Endometrial microvascular endothelial cells (primary cell): ENCODE results near the gene CDPF1. TPM values are rescaled to one million over a fixed set of nuclear protein-coding genes. Genes with fewer than 3 reads are reported as not detected.

Experiments used
- in situ Hi-C: cut with HindIII; loops from 2 replicates; pipeline ENCODE4 v1.10.0; 2017; ENCODE audit warnings: low sequenced_read_pairs, low pct_unique_long_range_greater_than_20kb; ENCODE audit errors: inconsistent ontology term
- total RNA-seq: library from RNA; depleted of rRNA; stranded (reverse); fragments of >200 nt; gene quantifications from one replicate; pipeline ENCODE4 v1.2.3, GENCODE V29; 2015; ENCODE audit errors: inconsistent ontology term

Gene CDPF1, protein sequence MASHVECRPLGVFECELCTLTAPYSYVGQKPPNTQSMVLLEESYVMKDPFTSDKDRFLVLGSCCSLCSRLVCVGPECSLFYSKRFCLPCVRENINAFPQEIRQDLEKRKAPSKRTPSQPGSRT
- total RNA-seq, result 34.5 TPM

- in situ Hi-C loops, result loop anchor here (25.0 kb wide), 1 partner anchor 113 kb away; no protein-coding TSS in a partner anchor
These were observed at the start of gene CDPF1 for GRCh38 chr22:46250035-46250782. Gene CDPF1 (minus strand): TSS chr22:46250293. CDS start chr22:46248284, 2,009 bp downstream.

GRCh38 chr22:46299101-46299500, 49.0 kb upstream of the CDPF1 start:
- in situ Hi-C loops, result no loop called here

DNA sequence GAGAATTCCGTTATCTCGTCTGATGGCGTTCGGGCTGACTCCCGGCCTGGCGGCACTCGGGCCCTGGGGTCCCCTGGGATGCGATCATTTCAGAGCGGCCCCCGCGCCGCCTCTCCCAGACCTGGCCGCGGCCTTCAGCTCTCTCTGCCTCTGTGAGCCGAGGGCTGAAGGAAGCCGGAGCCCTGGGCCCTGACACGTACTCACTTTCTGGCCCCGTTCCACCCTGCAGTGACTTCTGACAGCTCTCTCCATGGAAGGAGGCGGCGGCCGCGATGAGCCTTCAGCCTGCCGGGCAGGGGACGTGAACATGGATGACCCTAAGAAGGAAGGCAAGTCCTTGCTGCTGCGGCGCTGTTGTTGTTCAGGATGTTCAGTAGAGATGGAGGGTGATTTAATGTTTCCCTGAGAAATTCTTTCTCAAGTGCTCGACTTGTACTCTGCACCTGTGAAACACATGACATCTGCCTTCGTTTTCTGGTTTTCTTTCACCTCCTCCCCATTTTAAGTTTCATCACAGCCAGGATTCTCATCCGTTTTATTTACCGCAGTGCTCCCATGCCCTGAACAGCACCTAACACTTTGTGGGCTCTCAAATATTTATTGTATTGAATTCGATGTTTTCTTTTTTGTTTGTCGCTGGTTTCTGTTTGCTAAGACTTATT, 47.2 kb upstream of the CDPF1 start:
- in situ Hi-C loops, result no loop called here

GRCh38 chr22:46296257-46297150, 46.4 kb upstream of the CDPF1 start, which contains the start of gene GTSE1:
Gene GTSE1 (plus strand): TSS chr22:46296870. CDS start chr22:46297401, 531 bp downstream.
- in situ Hi-C loops, result no loop called here

DNA sequence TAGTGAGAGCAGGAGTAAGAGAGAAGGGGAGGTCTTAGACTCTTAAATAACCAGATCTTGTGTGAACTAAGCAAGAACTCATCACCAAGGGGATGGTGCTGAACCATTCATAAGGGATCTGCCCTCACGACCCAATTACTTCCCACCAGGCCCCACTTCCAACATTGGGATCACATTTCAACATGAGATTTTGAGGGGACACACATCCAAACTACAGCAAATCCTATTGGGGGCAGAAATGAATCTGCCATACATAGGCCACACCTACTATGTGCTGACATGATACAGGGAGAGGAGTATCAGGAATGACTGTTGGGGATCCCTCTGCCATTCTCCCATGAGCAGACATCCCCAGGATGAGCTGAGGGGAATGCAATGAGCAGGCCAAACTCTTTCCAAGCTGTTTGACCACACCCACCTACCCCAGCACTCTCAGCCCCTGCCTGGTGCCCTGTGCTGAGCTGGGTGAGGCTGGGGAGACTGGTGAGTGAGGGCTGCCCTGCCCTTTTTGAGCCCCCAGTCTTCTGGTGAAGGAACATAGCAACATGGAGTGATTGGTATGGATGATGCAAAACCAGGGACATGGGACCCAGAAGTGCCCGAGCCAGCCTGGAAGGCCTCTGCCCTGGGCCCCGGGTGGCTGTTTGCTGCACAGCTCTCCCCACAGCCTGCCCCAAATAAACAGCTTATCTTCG, 45.3 kb upstream of the CDPF1 start:
- in situ Hi-C loops, result no loop called here

DNA sequence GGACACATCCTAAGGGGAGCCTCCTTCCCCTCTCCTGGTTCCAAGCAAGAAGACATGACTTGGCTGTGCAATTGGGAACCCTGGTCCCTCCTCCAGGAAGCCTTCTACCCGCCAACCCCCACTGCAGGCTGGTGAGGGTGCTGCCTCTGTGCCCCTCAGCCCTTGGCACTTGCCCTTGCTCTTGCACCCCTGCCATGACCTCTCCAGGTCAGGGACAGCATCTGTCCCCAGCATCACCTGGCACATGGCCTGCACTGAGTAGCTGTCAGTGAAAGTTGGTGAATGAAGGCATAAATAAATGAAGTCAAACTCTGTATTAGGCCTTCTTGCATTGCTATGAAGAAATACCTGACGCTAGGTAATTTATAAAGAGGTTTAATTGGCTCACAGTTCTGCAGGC, 44.7 kb upstream of the CDPF1 start:
- in situ Hi-C loops, result no loop called here

GRCh38 chr22:46293577-46294260, 43.6 kb upstream of the CDPF1 start:
- in situ Hi-C loops, result no loop called here

DNA sequence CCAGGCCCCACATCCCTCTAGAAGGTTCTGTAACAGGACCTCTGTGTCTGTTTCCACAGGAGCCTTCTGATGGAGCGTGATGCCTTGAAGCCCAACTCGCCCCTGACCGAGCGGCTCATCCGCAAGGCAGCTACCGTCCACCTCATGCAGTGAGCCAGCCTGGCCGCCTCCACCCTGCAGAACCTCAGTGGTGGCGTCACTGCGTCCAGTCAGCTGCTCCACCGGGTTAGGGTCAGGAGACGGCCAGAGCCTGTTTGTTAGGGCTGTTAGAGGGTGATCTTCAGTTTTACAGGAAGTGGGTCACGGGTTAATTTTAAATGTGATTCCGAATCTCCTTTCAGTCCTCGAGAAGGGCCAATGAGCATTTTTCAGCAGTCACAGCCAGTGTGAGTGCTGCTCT, 42.6 kb upstream of the CDPF1 start:
- in situ Hi-C loops, result no loop called here

DNA sequence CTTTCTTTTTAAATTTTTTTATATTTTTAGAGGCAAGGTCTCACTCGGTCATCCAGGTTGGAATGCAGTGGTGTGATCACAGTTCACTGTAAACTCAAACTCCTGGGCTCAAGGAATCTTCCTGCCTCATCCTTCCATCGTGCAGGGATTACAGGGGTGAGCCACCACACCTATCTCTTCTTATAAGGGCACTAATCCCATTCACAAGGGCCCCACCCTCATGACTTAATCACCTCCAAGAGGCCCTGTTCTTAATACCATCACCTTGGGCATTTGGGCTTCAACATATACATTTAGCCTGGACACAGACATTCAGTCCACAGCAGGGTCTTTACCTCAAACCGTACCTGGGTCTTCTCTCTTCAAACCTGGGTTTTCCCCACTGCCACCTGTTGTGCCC, 42.1 kb upstream of the CDPF1 start:
- in situ Hi-C loops, result no loop called here

DNA sequence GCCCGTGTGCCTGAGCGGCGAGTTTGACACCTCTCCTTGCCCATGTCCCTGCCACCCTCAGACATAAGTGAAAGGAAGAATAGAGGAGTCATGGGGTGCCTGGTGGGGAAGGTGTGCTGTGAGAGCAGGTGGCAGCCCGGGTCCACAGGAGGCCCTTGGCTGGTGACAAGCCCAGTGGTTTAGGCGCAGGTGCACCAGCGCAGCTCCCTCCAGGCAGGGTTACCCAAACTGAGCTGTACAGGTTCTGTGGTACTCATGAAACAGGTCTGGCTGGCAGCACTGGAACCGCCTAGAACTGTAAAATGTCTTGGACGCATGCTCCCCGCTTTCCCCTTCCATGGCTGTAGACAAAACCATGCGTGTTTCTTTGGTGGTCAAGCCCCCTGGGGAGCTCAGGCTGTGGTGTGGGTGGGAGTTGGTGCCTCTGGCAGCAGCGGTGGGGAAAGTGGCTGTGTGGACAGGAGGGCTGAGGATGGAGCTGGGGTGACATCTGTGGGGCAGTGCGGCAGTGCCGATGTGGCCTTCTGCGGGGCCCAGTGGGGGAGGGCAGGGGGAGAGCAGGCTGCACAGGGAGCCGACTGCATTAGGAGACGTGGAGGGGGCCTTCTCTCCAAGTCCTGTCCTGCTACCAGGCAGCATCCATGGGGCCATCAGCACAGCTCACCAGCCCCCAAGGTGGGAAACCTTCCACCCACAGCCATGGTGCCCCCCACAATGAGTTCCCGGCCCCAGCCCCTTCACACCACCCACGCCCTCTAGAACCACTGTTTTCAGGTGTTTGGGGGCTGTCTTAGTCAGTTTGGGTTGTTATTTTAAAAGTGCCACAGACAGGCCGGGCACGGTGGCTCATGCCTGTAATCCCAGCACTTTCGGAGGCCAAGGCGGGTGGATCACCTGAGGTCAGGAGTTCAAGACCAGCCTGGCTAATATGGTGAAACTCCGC, 41.0 kb upstream of the CDPF1 start:
- in situ Hi-C loops, result no loop called here

DNA sequence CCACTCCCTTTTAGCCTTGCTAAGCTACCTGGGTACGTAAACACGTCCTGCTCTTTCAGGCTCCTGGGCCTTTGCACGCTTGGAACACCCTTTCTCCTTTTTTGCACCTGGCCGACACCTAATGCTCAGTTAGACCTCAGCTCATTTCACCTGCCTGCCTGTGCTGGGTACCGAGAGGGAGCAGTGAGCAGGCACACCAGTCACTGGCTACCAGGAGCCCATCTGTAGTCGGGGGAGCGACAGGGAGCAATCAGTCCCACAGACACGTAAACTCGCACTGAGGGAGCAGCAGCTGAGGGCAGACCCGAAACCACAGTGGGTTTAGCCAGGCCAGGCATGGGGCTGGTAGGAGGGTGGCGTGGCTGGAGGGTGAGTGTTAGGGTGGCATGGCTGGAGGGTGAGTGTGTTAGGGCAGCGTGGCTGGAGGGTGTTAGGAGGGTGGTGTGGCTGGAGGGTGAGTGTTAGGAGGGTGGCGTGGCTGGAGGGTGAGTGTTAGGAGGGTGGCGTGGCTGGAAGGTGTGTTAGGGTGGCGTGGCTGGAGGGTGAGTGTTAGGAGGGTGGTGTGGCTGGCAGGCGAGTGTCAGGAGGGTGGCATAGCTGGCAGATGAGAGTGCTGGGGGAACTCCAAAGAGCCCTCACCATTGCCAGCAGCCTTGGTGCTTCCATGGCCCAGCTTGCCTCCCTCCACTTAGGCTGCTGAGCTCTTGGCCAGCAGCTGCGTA, 40.2 kb upstream of the CDPF1 start:
- in situ Hi-C loops, result no loop called here

- in situ Hi-C loops, result no loop called here
These were observed 39.3 kb upstream of the CDPF1 start for GRCh38 chr22:46289244-46289891.

GRCh38 chr22:46288846-46289243, 38.8 kb upstream of the CDPF1 start:
- in situ Hi-C loops, result no loop called here

DNA sequence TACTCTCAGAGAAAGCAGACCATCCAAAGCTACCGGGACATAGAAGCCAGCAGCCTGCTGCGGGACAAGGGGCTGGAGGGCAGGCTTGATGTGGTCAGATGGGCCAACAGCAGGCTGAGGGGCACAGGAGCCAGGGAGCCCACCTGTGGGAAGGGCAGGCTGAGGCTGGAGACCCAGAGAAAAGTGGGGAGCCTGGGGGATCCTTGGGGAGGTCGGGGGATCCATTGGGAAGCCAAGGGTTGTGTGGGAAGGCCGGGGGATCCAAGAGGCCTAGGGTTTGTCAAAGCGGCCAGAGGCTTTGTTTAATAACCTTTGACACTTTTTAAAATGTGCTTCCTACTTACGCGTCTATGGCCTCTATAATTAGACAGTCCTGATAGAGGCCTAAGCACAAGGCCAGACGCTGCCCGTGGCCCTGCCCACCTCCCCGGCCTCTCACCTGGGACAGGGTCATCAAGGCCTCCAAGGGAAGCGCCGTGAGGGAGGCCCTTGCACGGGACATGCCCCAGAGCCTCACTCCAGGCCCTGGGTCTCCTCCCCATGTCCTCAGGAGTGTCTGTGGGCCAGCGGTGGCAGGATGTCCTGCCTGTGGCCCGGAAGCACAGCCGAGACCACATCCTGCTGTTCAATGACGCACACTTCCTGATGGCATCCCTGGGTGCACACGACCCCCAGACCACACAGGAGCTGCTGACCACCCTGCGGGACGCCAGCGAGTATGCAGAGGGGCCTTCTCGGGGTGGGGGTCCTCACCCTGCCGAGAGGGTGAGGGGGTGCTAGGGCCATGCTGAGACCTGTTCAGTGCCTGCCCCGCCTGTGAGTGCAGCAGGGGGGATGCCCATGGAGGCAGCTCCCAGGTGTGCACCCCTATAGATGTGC, 38.0 kb upstream of the CDPF1 start:
- in situ Hi-C loops, result no loop called here
